Kidney (tissue), 14 donors: Measurements from ENCODE around the gene ZNF710. TPM values are rescaled to one million over a fixed set of nuclear protein-coding genes. Genes with fewer than 3 reads are reported as not detected.

Experiments
- DNase-seq, 5 donors: peaks; one replicate each; pipeline ENCODE4 v3.0.0-alpha.2; 2013 to 2020
- FAIRE-seq: peaks from 2 replicates; lab custom pipeline; 2012; peaks lifted over from hg19 to GRCh38; lab: Jason Lieb, UNC
- H3K27ac ChIP-seq, 2 donors: one replicate each; pipeline ENCODE4 v1.7.0; 2013; ENCODE audit warnings: low read depth in 2 of 2, low read length in 2 of 2, inconsistent platforms in 1 of 2
- H3K27me3 ChIP-seq: one replicate; pipeline ENCODE4 v1.7.1; 2013; ENCODE audit warnings: low read length, inconsistent platforms; ENCODE audit not compliant: control insufficient read depth, insufficient read depth
- H3K36me3 ChIP-seq, 3 donors: one replicate each; pipeline versions ENCODE4 v1.7.0 to v1.7.1; 2013; ENCODE audit warnings: low read length in 3 of 3, control low read depth in 1 of 3, inconsistent platforms in 1 of 3; ENCODE audit not compliant: insufficient read depth in 3 of 3, control insufficient read depth in 2 of 3
- H3K4me1 ChIP-seq, 3 donors: one replicate each; pipeline versions ENCODE4 v1.7.0 to v1.7.1; 2013; ENCODE audit warnings: low read length in 3 of 3, inconsistent platforms in 1 of 3, low read depth in 1 of 3; ENCODE audit not compliant: control insufficient read depth in 2 of 3, insufficient read depth in 2 of 3
- H3K4me3 ChIP-seq, 3 donors: one replicate each; pipeline versions ENCODE4 v1.7.0 to v1.8.1; 2013; ENCODE audit warnings: low read length in 3 of 3, control low read depth in 1 of 3, inconsistent platforms in 1 of 3
- H3K9ac ChIP-seq, 3 donors: one replicate each; pipeline versions ENCODE4 v1.7.0 to v1.7.1; 2013; ENCODE audit warnings: low read length in 3 of 3, control low read depth in 1 of 3, inconsistent platforms in 1 of 3
- H3K9me3 ChIP-seq, 3 donors: one replicate each; pipeline versions ENCODE4 v1.7.0 to v1.7.1; 2013; ENCODE audit warnings: low read length in 3 of 3, control low read depth in 1 of 3, inconsistent platforms in 1 of 3; ENCODE audit not compliant: control insufficient read depth in 2 of 3, insufficient read depth in 1 of 3
- CTCF ChIP-seq: IDR thresholded peaks from 3 replicates; pipeline ENCODE4 v1.5.1; 2012; ENCODE audit warnings: mild to moderate bottlenecking, moderate library complexity, borderline replicate concordance; ENCODE audit not compliant: insufficient read depth; ENCODE audit errors: extremely low read depth
- intact Hi-C: fragments of 100-400 bp; cut with DNase I; formaldehyde crosslinking; loops from one replicate; pipeline ENCODE4 v1.11.1; 2022
- polyA plus RNA-seq: library from polyadenylated mRNA; stranded (reverse); fragments of 350-450 nt; fragmentation: Illumina TruSeq; extraction: RNeasy Lipid Tissue Mini Kit (QIAGEN cat#74804); gene quantifications from one replicate; pipeline ENCODE4 v1.2.3, GENCODE V29; 2014; ENCODE audit warnings: low read depth, low replicate concordance; ENCODE audit not compliant: insufficient read depth
- total RNA-seq: library from RNA; stranded (reverse); fragmentation: NEBNext Ultra II Directional; extraction: Animal tissue kit (Norgen Biotek cat#: 25700); gene quantifications from one replicate; pipeline ENCODE4 v1.2.1, GENCODE V29; 2021
- donor health status: control.
- donor health status: control.
- donor health status: control.
- donor health status: control.
- donor health status: control.
- donor health status: DM: yes; HTN: yes; CAD: no.
- donor health status: Normal renal cell carcinoma (clear cell type).

ZNF710 gene
- total and polyA plus RNA-seq, 2 donors from 2014 or later = 11.0 to 17.0 TPM

- H3K27ac ChIP-seq = no peak overlapping the region
- intact Hi-C loops = no loop called here
- H3K9me3 ChIP-seq = no peaks in the 10 kb centered on the region
- DNase-seq (peak in 1 of 5 donors; percentile 18), FAIRE-seq (no peak)
- H3K9ac ChIP-seq = no peak overlapping the region
- H3K4me3 ChIP-seq = no peak overlapping the region
- no peaks in the 10 kb centered on the region for H3K27me3 ChIP-seq
- no peaks in the 10 kb centered on the region for H3K36me3 ChIP-seq
- H3K4me1 ChIP-seq = peaks cover 0 to 32% (median 14%) of the 10 kb centered on the region in 3 donors
- no peak for TF ChIP-seq CTCF
Observed at GRCh38 chr15:90038632-90039095, 37.5 kb downstream of the ZNF710 start.

- Histone ChIP-seq H3K4me1 (peaks cover 0 to 25% (median 13%) of the 10 kb centered on the region in 3 donors), H3K27ac (no peak overlapping the region), H3K9ac (no peak overlapping the region), H3K36me3 (no peaks in the 10 kb centered on the region), H3K9me3 (no peaks in the 10 kb centered on the region), H3K27me3 (no peaks in the 10 kb centered on the region), H3K4me3 (no peak overlapping the region)
- intact Hi-C loops = no loop called here
- no peak for TF ChIP-seq CTCF
- DNase-seq = peak in 1 of 5 donors; percentile 37
- no peak for FAIRE-seq
Observed at GRCh38 chr15:90039996-90040395, 38.9 kb downstream of the ZNF710 start.

GRCh38 chr15:90040618-90041017 lies 39.5 kb downstream of the ZNF710 start:
- Histone ChIP-seq H3K27me3 (no peaks in the 10 kb centered on the region), H3K9me3 (no peaks in the 10 kb centered on the region), H3K27ac (no peak overlapping the region), H3K9ac (no peak overlapping the region), H3K4me3 (no peak overlapping the region), H3K4me1 (peaks cover 0 to 28% (median 9%) of the 10 kb centered on the region in 3 donors), H3K36me3 (no peaks in the 10 kb centered on the region)
- TF ChIP-seq CTCF = no peak
- DNase-seq = peak in 1 of 5 donors; percentile 34
- intact Hi-C loops = no loop called here
- FAIRE-seq = no peak

- H3K4me1 ChIP-seq = peaks cover 0 to 28% (median 8%) of the 10 kb centered on the region in 3 donors
- no peak for FAIRE-seq
Observed at GRCh38 chr15:90042356-90042755, 41.2 kb downstream of the ZNF710 start.

More at GRCh38 chr15:90042356-90042755, 41.2 kb downstream of the ZNF710 start:
- no peaks in the 10 kb centered on the region for H3K27me3 ChIP-seq
- no peak overlapping the region for H3K27ac ChIP-seq
- no peak overlapping the region for H3K4me3 ChIP-seq
- no peak for DNase-seq
- H3K9ac ChIP-seq = no peak overlapping the region
- no peak for TF ChIP-seq CTCF
- H3K9me3 ChIP-seq = no peaks in the 10 kb centered on the region
- H3K36me3 ChIP-seq = no peaks in the 10 kb centered on the region
- intact Hi-C loops = no loop called here
